Effector memory CD4-positive, alpha-beta T cell (primary cell): Measurements from ENCODE around the gene TAS2R60.

ENCODE experiments used
- DNase-seq, 3 donors: peaks; one replicate each; pipeline ENCODE4 v3.0.0-alpha.2; 2020
- H3K27ac ChIP-seq: 2 replicates; pipeline ENCODE4 v1.7.0; 2013; ENCODE audit warnings: mild to moderate bottlenecking, low read length, moderate library complexity; ENCODE audit not compliant: insufficient read depth, poor library complexity, severe bottlenecking
- H3K27me3 ChIP-seq: replicated peaks from 2 replicates; pipeline ENCODE4 v1.7.0; 2013; ENCODE audit warnings: mild to moderate bottlenecking, low read length; ENCODE audit not compliant: insufficient read depth, control insufficient read depth, poor library complexity, severe bottlenecking
- H3K36me3 ChIP-seq: 2 replicates; pipeline ENCODE4 v1.7.0; 2013; ENCODE audit warnings: mild to moderate bottlenecking, low read length, moderate library complexity; ENCODE audit not compliant: control insufficient read depth, insufficient read depth
- H3K4me1 ChIP-seq: 2 replicates; pipeline ENCODE4 v1.7.0; 2013; ENCODE audit warnings: low read length, mild to moderate bottlenecking; ENCODE audit not compliant: control insufficient read depth, insufficient read depth, poor library complexity, severe bottlenecking
- H3K4me3 ChIP-seq: 2 replicates; pipeline ENCODE4 v1.7.0; 2013; ENCODE audit warnings: low read length, low read depth, mild to moderate bottlenecking; ENCODE audit not compliant: insufficient read depth, poor library complexity, severe bottlenecking
- H3K9me3 ChIP-seq: 2 replicates; pipeline ENCODE4 v1.7.0; 2013; ENCODE audit warnings: mild to moderate bottlenecking, low read length, moderate library complexity; ENCODE audit not compliant: control insufficient read depth

The TAS2R60 gene

GRCh38 chr7:143439866-143440265 lies 3.4 kb upstream of the TAS2R60 start:
- Histone ChIP-seq H3K4me3 (no peak overlapping the region), H3K27me3 (no peaks in the 10 kb centered on the region), H3K4me1 (no peaks in the 10 kb centered on the region), H3K36me3 (peaks cover 5% of the 10 kb centered on the region), H3K27ac (no peak overlapping the region), H3K9me3 (no peaks in the 10 kb centered on the region)
- DNase-seq: no peak

DNA sequence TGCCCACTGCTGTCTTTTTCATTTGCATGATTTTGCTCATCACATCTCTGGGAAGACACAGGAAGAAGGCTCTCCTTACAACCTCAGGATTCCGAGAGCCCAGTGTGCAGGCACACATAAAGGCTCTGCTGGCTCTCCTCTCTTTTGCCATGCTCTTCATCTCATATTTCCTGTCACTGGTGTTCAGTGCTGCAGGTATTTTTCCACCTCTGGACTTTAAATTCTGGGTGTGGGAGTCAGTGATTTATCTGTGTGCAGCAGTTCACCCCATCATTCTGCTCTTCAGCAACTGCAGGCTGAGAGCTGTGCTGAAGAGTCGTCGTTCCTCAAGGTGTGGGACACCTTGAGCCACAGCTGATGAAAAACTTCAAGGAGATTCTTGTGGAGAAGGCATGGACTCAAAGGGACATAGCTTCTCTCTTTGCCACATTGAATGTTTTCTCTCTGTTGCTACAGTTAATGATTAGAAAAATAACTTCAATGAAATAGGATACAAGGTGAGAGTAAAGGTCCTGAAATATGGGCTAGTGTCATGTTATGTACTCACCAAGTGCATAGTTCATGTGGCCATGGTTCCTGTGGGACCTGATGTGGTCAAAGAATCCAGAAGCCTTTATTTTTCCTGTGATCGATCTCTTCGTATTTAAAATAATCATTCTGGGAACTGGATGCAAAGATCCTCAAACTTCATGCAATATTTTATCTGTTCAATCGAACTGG lies 970 bp downstream of the TAS2R60 start:
- DNase-seq: no peak
- peaks cover 5% of the 10 kb centered on the region for H3K36me3 ChIP-seq
- H3K27me3 ChIP-seq: peaks cover 3% of the 10 kb centered on the region
- no peaks in the 10 kb centered on the region for H3K9me3 ChIP-seq
- H3K4me1 ChIP-seq: no peaks in the 10 kb centered on the region
- no peak overlapping the region for H3K4me3 ChIP-seq
- H3K27ac ChIP-seq: no peak overlapping the region

DNA sequence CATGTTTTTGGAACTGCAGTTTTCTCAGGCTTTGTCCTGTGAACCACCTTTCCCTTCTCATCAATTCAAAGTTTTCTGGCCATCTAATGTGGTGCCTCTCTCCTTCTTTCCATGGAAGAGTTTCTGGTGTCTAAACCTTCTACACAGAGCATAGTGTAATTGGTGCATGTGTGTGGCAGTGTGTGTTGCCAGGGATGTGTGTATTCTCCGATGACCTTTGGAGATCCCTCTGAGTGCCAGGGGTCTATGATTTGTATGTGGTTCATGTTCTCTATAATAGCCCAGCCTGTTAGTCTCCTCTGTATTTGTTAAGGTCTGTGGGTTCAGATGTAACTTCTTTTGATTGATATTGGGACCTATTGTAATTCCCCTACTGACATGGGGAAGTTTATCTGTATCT lies 1.5 kb downstream of the TAS2R60 start:
- no peak for DNase-seq
- peaks cover 5% of the 10 kb centered on the region for H3K36me3 ChIP-seq
- H3K27ac ChIP-seq: no peak overlapping the region
- no peaks in the 10 kb centered on the region for H3K4me1 ChIP-seq
- H3K27me3 ChIP-seq: peaks cover 3% of the 10 kb centered on the region
- no peaks in the 10 kb centered on the region for H3K9me3 ChIP-seq
- no peak overlapping the region for H3K4me3 ChIP-seq

DNA sequence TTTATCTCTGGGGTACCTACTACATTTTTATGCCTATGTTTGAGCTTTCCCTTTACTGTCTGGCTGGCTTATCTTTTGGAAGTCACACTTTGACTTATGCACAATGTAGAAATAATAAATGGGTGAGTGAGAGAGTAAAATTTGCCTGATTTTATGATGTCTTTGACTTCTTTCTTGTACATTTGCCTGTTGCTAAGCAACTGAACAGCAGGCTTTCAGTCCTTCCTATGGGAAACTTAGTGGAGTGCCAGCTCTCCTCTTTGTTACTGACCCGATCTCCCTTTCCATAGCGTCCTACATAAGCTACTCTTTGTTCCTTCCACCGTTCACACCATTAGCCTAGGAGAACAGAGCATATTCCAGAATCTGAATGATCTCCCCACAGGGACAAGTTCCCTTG lies 4.2 kb downstream of the TAS2R60 start:
- peaks cover 3% of the 10 kb centered on the region for H3K27me3 ChIP-seq
- H3K4me1 ChIP-seq: no peaks in the 10 kb centered on the region
- H3K4me3 ChIP-seq: no peak overlapping the region
- H3K36me3 ChIP-seq: peaks cover 5% of the 10 kb centered on the region
- no peak for DNase-seq
- H3K9me3 ChIP-seq: no peaks in the 10 kb centered on the region
- no peak overlapping the region for H3K27ac ChIP-seq

- H3K4me1 ChIP-seq: no peaks in the 10 kb centered on the region
- no peak for DNase-seq
- H3K36me3 ChIP-seq: peaks cover 5% of the 10 kb centered on the region
- no peak overlapping the region for H3K27ac ChIP-seq
- H3K4me3 ChIP-seq: no peak overlapping the region
- H3K9me3 ChIP-seq: no peaks in the 10 kb centered on the region
- peaks cover 3% of the 10 kb centered on the region for H3K27me3 ChIP-seq
Measured at GRCh38 chr7:143448429-143448828, 5.2 kb downstream of the TAS2R60 start.

DNA sequence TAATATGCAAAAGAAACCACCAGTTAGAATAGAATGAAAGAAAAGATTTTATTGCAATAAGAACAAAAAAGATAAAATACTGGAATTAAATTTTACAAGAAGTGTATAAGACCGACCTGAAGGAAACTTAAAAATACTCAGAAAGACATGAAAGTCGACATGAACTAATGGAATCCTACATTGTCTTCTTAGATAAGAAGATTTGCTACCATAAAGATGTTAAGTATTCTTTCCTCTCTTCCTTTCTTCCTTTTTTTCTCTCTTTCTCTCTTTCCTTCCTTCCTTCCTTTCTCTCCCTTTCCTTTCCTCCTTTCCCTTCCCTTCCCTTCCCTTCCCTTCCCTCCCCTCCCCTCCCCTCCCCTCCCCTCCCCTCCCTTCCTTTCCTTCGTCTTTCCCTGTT lies 6.5 kb downstream of the TAS2R60 start:
- Histone ChIP-seq H3K27me3 (peaks cover 3% of the 10 kb centered on the region), H3K4me3 (no peak overlapping the region), H3K27ac (no peak overlapping the region), H3K9me3 (no peaks in the 10 kb centered on the region), H3K4me1 (no peaks in the 10 kb centered on the region), H3K36me3 (no peaks in the 10 kb centered on the region)
- no peak for DNase-seq

GRCh38 chr7:143451122-143451521 lies 7.9 kb downstream of the TAS2R60 start:
- no peak overlapping the region for H3K27ac ChIP-seq
- H3K36me3 ChIP-seq: no peaks in the 10 kb centered on the region
- no peaks in the 10 kb centered on the region for H3K4me1 ChIP-seq
- no peaks in the 10 kb centered on the region for H3K9me3 ChIP-seq
- H3K4me3 ChIP-seq: no peak overlapping the region
- peaks cover 3% of the 10 kb centered on the region for H3K27me3 ChIP-seq
- DNase-seq: no peak

DNA sequence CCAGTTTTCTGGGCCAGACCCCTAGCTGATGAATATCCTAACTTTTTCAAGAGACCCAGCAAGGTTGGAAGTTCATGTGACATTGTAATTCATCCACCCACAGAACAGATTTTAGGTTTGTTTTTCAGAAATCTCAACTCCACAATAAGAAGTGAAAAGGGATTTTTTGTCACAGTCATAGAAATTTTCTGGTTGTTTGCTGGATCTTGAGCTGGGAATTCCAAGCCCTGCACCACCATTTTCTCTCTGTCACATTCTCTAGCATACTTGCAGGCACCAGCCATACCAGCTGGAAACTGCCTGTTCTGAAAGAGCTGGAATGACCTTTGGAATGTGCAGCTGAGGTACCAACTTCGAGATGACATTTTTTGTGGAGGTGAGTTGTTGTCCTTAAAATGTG lies 8.5 kb downstream of the TAS2R60 start:
- H3K4me3 ChIP-seq: no peak overlapping the region
- peaks cover 3% of the 10 kb centered on the region for H3K27me3 ChIP-seq
- no peak overlapping the region for H3K27ac ChIP-seq
- no peaks in the 10 kb centered on the region for H3K36me3 ChIP-seq
- no peak for DNase-seq
- H3K9me3 ChIP-seq: no peaks in the 10 kb centered on the region
- no peaks in the 10 kb centered on the region for H3K4me1 ChIP-seq

GRCh38 chr7:143452495-143452894 lies 9.2 kb downstream of the TAS2R60 start:
- no peak overlapping the region for H3K4me3 ChIP-seq
- DNase-seq: no peak
- no peaks in the 10 kb centered on the region for H3K36me3 ChIP-seq
- no peak overlapping the region for H3K27ac ChIP-seq
- H3K4me1 ChIP-seq: no peaks in the 10 kb centered on the region
- peaks cover 3% of the 10 kb centered on the region for H3K27me3 ChIP-seq
- no peaks in the 10 kb centered on the region for H3K9me3 ChIP-seq

DNA sequence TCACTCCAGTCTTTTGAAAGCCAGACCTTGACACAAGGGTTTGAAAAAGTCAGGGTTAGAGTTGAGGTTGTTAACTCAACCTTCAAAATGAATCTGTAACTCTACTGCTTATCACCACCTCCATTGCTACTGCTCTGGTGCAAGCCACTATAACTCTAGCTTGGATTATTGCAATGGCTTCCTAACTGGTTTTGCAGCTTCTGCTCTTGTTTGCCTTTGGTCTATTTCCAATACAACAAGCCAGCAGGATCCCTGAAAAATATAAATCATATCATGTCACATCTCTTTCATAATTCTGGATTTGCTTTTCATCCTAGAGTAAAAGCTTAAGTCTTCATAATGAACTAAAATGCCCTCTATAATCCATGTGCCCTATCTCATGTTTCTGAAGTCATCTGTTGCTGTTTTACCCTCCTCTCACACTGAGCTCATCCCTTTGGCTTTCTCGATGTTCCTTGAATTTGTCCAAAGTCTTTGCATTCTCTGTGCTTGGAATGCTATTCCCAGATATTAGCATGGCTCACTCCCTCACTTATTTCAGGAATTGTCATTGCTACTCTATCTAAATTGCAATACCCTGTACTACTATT lies 10.9 kb downstream of the TAS2R60 start:
- no peak overlapping the region for H3K27ac ChIP-seq

More for the DNA sequence above, 10.9 kb downstream of the TAS2R60 start:
- Histone ChIP-seq H3K9me3 (no peaks in the 10 kb centered on the region), H3K36me3 (no peaks in the 10 kb centered on the region), H3K27me3 (peaks cover under 1% of the 10 kb centered on the region), H3K4me1 (no peaks in the 10 kb centered on the region), H3K4me3 (no peak overlapping the region)
- no peak for DNase-seq
